Measurements from ENCODE around the gene CYP24A1. TPM values are rescaled to one million over a fixed set of nuclear protein-coding genes. Genes with fewer than 3 reads are reported as not detected.

The CYP24A1 gene
- total RNA-seq, 1 donor, result not detected

DNA sequence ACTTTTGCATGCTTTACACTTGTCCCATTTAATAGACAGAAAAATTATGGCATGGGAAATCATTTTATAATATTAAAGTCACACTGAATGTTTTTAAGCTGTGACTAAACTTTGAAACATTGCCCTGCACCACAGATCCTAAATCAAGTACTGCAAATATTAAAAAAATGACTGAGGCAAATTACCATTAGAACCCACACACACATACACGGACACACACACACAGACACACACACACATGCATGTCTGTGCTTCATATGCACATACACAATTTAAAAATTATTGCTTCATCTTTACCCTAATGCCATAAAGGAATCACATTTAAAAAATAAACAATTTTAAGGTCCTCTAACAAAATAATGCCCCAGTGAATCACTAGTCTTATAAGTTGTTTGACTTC is 19.9 kb downstream of the CYP24A1 start:
- Histone ChIP-seq H3K27me3 (ENCODE audit: insufficient read depth, low read length) (peaks cover 9% of the 10 kb centered on the region), H3K27ac (ENCODE audit: low read depth, low read length) (no peak overlapping the region), H3K4me1 (ENCODE audit: insufficient read depth, low read length) (peaks cover 4% of the 10 kb centered on the region), H3K4me3 (ENCODE audit: insufficient read depth, low read length) (no peak overlapping the region), H4K20me1 (ENCODE audit: insufficient read depth, low read length) (no peaks in the 10 kb centered on the region), H3K9me3 (ENCODE audit: low read depth, low read length) (no peaks in the 10 kb centered on the region), H2AFZ (ENCODE audit: low read length) (no peak overlapping the region), H3K4me2 (ENCODE audit: insufficient read depth, low read length) (no peak overlapping the region), H3K36me3 (ENCODE audit: insufficient read depth, low read length) (no peaks in the 10 kb centered on the region), H3K79me2 (ENCODE audit: insufficient read depth, low read length) (no peaks in the 10 kb centered on the region)
- no peak for DNase-seq (ENCODE audit: insufficient read length, low spot score, missing footprints)
- no peak for TF ChIP-seq CTCF (IDR thresholded peaks at IDR 0.05; ENCODE audit: extremely low read depth, low read depth, low read length)

DNA sequence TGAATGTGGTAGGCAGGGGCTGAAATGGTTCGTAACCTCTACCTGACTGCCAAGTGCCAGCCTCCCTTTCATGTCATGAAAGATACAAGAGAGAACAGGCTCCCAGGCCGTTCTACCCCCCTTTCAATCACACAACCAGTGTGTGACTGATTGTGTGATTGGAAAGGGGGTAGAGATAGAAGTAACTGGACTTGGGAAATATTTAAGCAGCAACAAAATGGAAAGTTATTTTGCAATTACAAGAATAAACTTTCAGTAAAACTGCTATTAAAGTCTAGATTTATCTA is 20.8 kb downstream of the CYP24A1 start:
- peak overlapping the region; percentile 68 for H3K4me2 ChIP-seq (ENCODE audit: insufficient read depth, low read length)
- no peak for TF ChIP-seq CTCF (IDR thresholded peaks at IDR 0.05; ENCODE audit: extremely low read depth, low read depth, low read length)
- no peaks in the 10 kb centered on the region for H3K9me3 ChIP-seq (ENCODE audit: low read depth, low read length)
- H3K27ac ChIP-seq (ENCODE audit: low read depth, low read length), result no peak overlapping the region
- peaks cover 4% of the 10 kb centered on the region for H3K4me1 ChIP-seq (ENCODE audit: insufficient read depth, low read length)
- no peak for DNase-seq (ENCODE audit: insufficient read length, low spot score, missing footprints)
- no peaks in the 10 kb centered on the region for H3K36me3 ChIP-seq (ENCODE audit: insufficient read depth, low read length)
- H4K20me1 ChIP-seq (ENCODE audit: insufficient read depth, low read length), result no peaks in the 10 kb centered on the region
- H2AFZ ChIP-seq (ENCODE audit: low read length), result peak overlapping the region; percentile 95
- no peak overlapping the region for H3K4me3 ChIP-seq (ENCODE audit: insufficient read depth, low read length)
- H3K27me3 ChIP-seq (ENCODE audit: insufficient read depth, low read length), result peaks cover 6% of the 10 kb centered on the region
- no peaks in the 10 kb centered on the region for H3K79me2 ChIP-seq (ENCODE audit: insufficient read depth, low read length)

- H3K4me3 ChIP-seq (ENCODE audit: insufficient read depth, low read length), result peak overlapping the region; percentile 45
- no peaks in the 10 kb centered on the region for H3K36me3 ChIP-seq (ENCODE audit: insufficient read depth, low read length)
- peak overlapping the region; percentile 68 for H3K4me2 ChIP-seq (ENCODE audit: insufficient read depth, low read length)
- no peaks in the 10 kb centered on the region for H3K9me3 ChIP-seq (ENCODE audit: low read depth, low read length)
- DNase-seq (ENCODE audit: insufficient read length, low spot score, missing footprints), result no peak
- H3K27me3 ChIP-seq (ENCODE audit: insufficient read depth, low read length), result peaks cover 2% of the 10 kb centered on the region
- no peaks in the 10 kb centered on the region for H3K79me2 ChIP-seq (ENCODE audit: insufficient read depth, low read length)
- H3K4me1 ChIP-seq (ENCODE audit: insufficient read depth, low read length), result peaks cover 4% of the 10 kb centered on the region
- H4K20me1 ChIP-seq (ENCODE audit: insufficient read depth, low read length), result no peaks in the 10 kb centered on the region
- TF ChIP-seq CTCF (IDR thresholded peaks at IDR 0.05; ENCODE audit: extremely low read depth, low read depth, low read length), result no peak
- H2AFZ ChIP-seq (ENCODE audit: low read length), result peak overlapping the region; percentile 95
- H3K27ac ChIP-seq (ENCODE audit: low read depth, low read length), result no peak overlapping the region
These were observed 21.4 kb downstream of the CYP24A1 start for GRCh38 chr20:54152227-54153040.

DNA sequence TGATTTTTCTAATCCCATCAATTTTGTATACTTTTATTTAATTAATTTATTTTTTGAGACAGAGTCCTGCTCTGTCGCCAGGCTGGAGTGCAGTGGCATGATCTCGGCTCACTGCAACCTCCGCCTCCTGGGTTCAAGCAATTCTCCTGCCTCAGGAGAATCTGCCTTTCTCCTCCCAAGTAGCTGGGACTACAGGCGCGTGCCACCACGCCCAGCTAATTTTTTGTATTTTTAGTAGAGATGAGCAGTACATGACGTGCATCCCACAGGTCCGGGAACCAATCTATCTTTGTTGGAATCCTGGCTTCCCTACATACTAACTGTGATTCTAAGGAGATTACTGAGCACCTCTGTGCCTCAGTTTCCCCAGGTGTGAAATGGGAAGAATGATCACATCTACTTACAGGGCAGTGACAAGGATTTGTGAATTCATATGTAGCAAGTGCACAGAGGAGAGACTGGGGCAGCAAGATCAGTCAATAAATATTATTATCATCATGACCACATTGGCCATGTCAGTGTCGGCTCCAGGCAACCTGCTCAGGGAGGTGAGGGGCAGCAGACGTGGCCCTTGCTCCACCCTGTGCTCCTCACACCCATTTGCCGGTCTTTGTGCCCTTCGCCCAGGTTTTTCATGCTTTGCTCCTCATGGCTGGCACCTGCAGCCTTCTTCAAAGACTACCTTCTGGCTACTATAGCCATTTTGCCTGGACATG is 22.1 kb downstream of the CYP24A1 start:
- Histone ChIP-seq H3K4me3 (ENCODE audit: insufficient read depth, low read length) (peak overlapping the region; percentile 45), H2AFZ (ENCODE audit: low read length) (peak overlapping the region; percentile 95), H3K79me2 (ENCODE audit: insufficient read depth, low read length) (no peaks in the 10 kb centered on the region), H3K36me3 (ENCODE audit: insufficient read depth, low read length) (no peaks in the 10 kb centered on the region), H3K9me3 (ENCODE audit: low read depth, low read length) (no peaks in the 10 kb centered on the region), H3K27ac (ENCODE audit: low read depth, low read length) (no peak overlapping the region), H3K4me1 (ENCODE audit: insufficient read depth, low read length) (peaks cover 4% of the 10 kb centered on the region), H3K27me3 (ENCODE audit: insufficient read depth, low read length) (no peaks in the 10 kb centered on the region), H4K20me1 (ENCODE audit: insufficient read depth, low read length) (no peaks in the 10 kb centered on the region), H3K4me2 (ENCODE audit: insufficient read depth, low read length) (peak overlapping the region; percentile 68)
- TF ChIP-seq CTCF (IDR thresholded peaks at IDR 0.05; ENCODE audit: extremely low read depth, low read depth, low read length), result no peak
- DNase-seq (ENCODE audit: insufficient read length, low spot score, missing footprints), result no peak
